Right atrium auricular region (tissue), 2 donors: ENCODE data around the gene LPP. TPM values are rescaled to one million over a fixed set of nuclear protein-coding genes. Genes with fewer than 3 reads are reported as not detected.

Experiments
- DNase-seq: peaks from one replicate; pipeline ENCODE4 v3.0.0-alpha.2; 2019; ENCODE audit warnings: low spot score
- H3K27ac ChIP-seq, 2 donors: fragments of 200-600 bp; sonication (generic); 1 replicate in 1 of 2; 2 replicates in 1 of 2; pipeline ENCODE4 v1.5.1; 2016 to 2019
- H3K27me3 ChIP-seq, 2 donors: fragments of 200-600 bp; sonication (generic); one replicate each; pipeline versions ENCODE4 v1.5.1 to v1.6.0; 2017 to 2019
- H3K36me3 ChIP-seq: fragments of 200-600 bp; sonication (generic); one replicate; pipeline ENCODE4 v1.5.1; 2016
- H3K4me1 ChIP-seq, 2 donors: fragments of 200-600 bp; sonication (generic); one replicate each; pipeline versions ENCODE4 v1.5.1 to v1.6.0; 2017 to 2019
- H3K4me3 ChIP-seq, 2 donors: fragments of 200-600 bp; sonication (generic); 1 replicate in 1 of 2; 2 replicates in 1 of 2; pipeline ENCODE4 v1.5.1; 2017 to 2019; ENCODE audit warnings: mild to moderate bottlenecking in 1 of 2, moderate library complexity in 1 of 2
- H3K9me3 ChIP-seq, 2 donors: fragments of 200-600 bp; sonication (generic); one replicate each; pipeline ENCODE4 v1.5.1; 2019
- CTCF ChIP-seq, 2 donors: fragments of 200-600 bp; sonication (generic); IDR thresholded peaks; one replicate each; pipeline ENCODE4 v1.5.1; 2019; ENCODE audit warnings: antibody characterized with exemption in 2 of 2
- total RNA-seq, 2 donors: library from RNA; depleted of rRNA; stranded (reverse); fragments of >200 nt; gene quantifications; one replicate each; pipeline ENCODE4 v1.1.0, GENCODE V29; 2016

Gene LPP
- total RNA-seq, 2 donors from 2014 or later: 117 to 186 TPM

GRCh38 chr3:188218603-188219002 is 64.6 kb downstream of the LPP start:
- Histone ChIP-seq H3K36me3 (peaks cover 6% of the 10 kb centered on the region), H3K27ac (peak overlapping the region; percentile 82 to 96), H3K27me3 (no peaks in the 10 kb centered on the region), H3K4me3 (no peak overlapping the region), H3K4me1 (peaks cover 0 to 92% of the 10 kb centered on the region in 2 donors), H3K9me3 (no peaks in the 10 kb centered on the region)
- DNase-seq: no peak
- TF ChIP-seq CTCF (IDR thresholded peaks at IDR 0.05): no peak

- H3K4me1 ChIP-seq: peaks cover 0 to 93% of the 10 kb centered on the region in 2 donors
- no peak for TF ChIP-seq CTCF (IDR thresholded peaks at IDR 0.05)
- no peaks in the 10 kb centered on the region for H3K9me3 ChIP-seq
- H3K36me3 ChIP-seq: peaks cover 4% of the 10 kb centered on the region
- no peak overlapping the region for H3K4me3 ChIP-seq
- H3K27me3 ChIP-seq: no peaks in the 10 kb centered on the region
- H3K27ac ChIP-seq: peak overlapping the region; percentile 82 to 96
- peak; percentile 23 for DNase-seq
Measured at GRCh38 chr3:188219147-188219546, 65.2 kb downstream of the LPP start.

- Histone ChIP-seq H3K27me3 (no peaks in the 10 kb centered on the region), H3K36me3 (no peaks in the 10 kb centered on the region), H3K4me1 (peaks cover 0 to 89% of the 10 kb centered on the region in 2 donors), H3K4me3 (no peak overlapping the region), H3K27ac (peak overlapping the region; percentile 82 to 96), H3K9me3 (no peaks in the 10 kb centered on the region)
- peak; percentile 63 for DNase-seq
- TF ChIP-seq CTCF (IDR thresholded peaks at IDR 0.05): no peak
Measured at GRCh38 chr3:188220097-188220788, 66.3 kb downstream of the LPP start.

GRCh38 chr3:188220988-188221818 is 67.2 kb downstream of the LPP start:
- H3K4me3 ChIP-seq: no peak overlapping the region

GRCh38 chr3:188223936-188224335 is 70.0 kb downstream of the LPP start:
- H3K4me1 ChIP-seq: peaks cover 0 to 77% of the 10 kb centered on the region in 2 donors
- DNase-seq: no peak
- H3K27me3 ChIP-seq: no peaks in the 10 kb centered on the region
- no peak overlapping the region for H3K4me3 ChIP-seq
- no peak for TF ChIP-seq CTCF (IDR thresholded peaks at IDR 0.05)
- H3K36me3 ChIP-seq: peaks cover 21% of the 10 kb centered on the region
- H3K9me3 ChIP-seq: no peaks in the 10 kb centered on the region
- peak overlapping the region; percentile 82 to 96 for H3K27ac ChIP-seq

More at GRCh38 chr3:188220988-188221818, 67.2 kb downstream of the LPP start:
- Histone ChIP-seq H3K27ac (peak overlapping the region; percentile 82 to 96), H3K9me3 (no peaks in the 10 kb centered on the region), H3K36me3 (peaks cover 9% of the 10 kb centered on the region), H3K4me1 (peaks cover 0 to 83% of the 10 kb centered on the region in 2 donors), H3K27me3 (no peaks in the 10 kb centered on the region)
- no peak for TF ChIP-seq CTCF (IDR thresholded peaks at IDR 0.05)
- DNase-seq: peak; percentile 86
